EH (cell line): Measurements from ENCODE around the gene IP6K2.
A peak's percentile ranks its signal among the peaks of the same experiment; 100 is the strongest.
"Not testable (repeated sequence)": the region's sequence is repeated elsewhere in the genome, so short reads cannot be mapped to it uniquely, and the experiment has no call there.

Source experiments
- DNase-seq: peaks from one replicate; pipeline ENCODE4 v3.0.0-alpha.2; 2015; ENCODE audit warnings: low read depth

Gene IP6K2

DNA sequence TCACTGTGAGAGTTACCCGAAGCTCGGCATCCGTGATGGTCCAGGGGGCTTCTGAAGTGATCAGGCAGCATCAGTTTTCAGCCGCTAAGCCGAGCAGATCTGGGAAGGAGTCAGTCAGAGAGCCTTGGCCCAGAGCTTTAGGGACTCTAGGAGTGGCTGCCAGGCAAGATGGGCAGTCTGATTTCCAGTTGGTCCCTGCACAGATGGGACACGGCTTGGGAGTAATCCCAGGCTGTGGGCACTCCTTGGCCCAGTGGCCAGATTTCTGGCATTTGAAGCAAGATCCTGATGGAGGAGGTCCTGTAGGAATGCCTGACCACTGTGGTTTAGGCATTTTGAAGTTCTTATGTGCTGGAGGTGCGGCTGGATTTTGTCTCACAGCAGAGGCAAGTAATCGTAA lies 10.5 kb upstream of the IP6K2 start:
- no peak for DNase-seq

DNA sequence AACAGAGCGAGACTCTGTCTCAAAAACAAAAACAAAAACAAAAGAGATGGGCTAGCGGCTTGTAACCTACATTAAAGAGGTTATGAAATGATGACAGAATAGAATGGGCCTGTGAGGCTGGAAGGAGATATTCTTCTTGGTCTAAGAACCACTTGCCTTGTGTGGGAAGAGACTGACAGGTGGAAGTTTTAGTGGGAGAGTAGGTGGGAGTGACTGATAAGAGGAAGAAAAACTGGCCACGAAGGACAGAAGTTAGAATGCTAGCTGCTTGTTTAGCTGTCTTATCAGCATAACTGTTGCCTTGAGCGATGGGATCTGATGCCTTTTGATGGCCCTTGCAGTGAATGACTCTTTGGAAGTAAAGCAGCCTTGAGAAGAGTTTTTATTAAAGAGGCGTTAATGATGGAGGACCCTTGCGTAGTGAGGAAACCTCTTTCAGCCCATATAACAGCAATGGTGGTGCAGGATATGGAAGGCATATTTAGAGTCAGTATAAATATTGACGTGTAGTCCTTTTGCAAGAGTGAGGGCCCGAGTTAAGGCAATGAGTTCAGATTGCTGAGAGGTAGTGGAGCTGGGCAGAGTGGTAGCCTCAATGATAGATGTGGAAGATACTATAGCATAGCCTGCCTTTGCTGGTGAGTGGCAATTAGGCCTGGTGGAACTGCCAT lies 8.3 kb upstream of the IP6K2 start:
- not testable (repeated sequence) for DNase-seq

DNA sequence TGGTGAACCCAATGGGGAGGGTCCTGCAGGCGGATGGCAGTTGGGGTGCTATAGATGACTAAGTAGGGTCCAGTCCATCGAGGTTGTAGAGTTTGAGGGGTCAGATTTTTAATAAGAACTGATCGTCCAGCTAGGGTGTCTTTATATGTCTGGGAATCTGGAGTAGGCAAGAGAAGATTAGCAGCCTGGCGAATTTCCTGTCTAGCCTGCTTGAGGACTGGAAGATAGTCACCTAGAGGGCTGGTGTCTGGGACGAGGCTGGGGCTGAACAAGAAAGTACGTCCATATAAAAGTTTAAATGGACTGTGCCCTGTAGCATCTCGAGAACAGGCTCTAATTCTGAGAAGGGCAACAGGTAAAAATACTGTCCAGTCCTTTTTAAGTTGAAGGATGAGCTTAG lies 6.7 kb upstream of the IP6K2 start:
- DNase-seq = no peak

DNA sequence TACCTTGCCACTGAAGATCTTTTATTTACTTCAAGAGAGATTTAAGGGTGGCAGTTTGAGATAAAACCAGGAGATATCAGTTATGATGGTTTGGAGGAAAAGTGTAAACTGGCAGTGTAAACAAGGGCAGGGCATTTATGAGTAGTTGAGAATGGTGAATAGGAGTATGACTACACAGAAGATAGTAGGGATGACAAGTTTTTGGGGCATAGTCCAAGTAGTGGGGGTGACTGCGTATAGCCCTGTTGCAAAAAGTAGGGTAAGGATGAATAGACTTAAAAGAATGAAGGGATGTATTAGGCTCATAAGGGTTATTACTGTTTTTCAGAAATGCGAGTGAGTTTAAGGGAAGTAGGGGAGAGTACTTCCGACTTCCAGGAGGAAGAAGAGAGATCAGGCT lies 6.3 kb upstream of the IP6K2 start:
- DNase-seq = not testable (repeated sequence)

DNA sequence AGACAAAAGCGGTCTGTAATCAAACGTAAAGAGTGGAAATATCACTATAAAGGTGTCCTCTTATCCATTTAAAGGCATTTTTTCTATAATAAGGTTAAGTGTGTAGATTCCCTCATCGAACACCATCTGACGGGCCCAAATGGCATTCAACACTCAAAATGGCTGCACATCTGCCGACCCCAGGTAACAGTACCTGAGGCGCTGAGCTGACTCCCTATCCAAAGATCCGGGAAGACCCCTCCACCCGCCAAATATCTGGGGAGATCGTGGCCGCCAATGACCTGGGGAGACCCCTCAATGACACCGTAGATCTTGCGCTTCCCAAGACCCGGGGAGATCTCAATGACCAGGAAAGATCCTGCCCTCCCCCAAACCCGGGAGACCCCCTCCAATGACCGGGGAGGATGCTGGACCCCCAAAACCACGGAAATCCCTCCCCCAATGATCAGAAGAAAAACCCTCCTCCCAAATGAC lies 476 bp downstream of the IP6K2 start:
- no peak for DNase-seq

DNA sequence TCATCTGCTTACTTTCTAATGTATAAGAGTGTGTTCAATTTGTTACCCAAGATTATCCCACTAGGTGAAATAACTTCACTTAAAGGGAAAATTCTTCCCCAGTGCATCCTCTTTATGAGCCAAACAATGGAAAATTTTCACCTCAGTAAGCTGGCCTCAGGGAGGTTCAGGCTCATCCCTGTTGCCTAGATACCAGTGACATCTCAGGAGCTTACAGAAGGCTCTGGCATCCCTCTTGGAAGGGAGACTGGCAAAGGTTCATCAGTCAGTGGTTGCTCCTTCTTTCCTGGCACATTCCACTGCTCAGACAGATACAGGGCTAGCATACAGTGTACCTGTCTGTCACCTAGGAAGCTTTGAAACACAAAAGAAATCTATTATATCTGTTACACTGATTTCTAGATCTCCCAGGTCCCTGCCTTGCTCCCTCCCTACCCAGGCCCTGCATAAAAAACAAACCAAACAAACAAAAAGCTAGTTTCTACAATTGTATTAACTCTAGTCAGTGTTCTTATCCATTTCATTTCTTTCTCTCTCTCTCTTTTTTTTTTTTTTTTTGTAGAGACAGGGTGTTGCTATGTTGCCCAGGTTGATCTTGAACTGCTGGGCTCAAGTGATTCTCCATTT lies 1.7 kb downstream of the IP6K2 start:
- peak; percentile 75 for DNase-seq

DNA sequence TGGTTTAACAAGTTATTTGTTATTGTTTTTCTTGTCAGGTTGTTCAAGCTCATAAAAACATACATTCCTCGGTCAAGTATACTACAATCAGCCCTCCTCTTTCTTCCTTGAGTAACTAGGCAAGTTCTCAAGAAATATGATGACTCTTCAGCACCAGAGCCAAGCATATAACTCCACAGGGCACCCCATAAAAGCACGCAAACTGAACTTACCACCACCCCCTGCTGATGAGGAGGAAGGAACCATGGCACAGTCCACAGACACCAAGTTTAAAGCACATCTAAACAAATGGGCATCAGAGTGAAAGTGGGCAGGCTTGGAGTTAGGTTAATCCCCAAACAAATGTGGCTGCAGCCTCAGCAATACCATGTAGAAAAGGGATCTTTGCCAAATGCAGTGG lies 5.3 kb downstream of the IP6K2 start:
- DNase-seq = peak; percentile 19

DNA sequence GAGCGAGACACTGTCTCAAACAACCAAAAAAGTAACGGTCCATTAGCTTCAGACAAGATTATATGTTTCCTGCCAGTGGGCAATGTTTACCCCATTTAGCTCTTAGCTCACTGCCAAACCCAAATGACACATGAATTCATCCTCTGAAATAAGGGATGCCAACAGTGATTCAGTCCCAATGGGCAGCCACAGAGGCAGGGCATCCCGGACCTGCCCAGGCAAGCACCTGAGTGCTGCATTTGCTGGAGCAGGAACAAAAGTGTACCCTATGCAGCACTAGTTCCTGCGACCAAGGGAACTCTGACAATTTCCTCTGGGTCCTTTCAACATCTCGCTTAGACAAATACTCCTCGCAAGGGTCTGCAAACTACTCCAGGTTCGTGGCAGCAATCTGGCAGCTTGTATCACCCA lies 8.0 kb downstream of the IP6K2 start:
- no peak for DNase-seq

DNA sequence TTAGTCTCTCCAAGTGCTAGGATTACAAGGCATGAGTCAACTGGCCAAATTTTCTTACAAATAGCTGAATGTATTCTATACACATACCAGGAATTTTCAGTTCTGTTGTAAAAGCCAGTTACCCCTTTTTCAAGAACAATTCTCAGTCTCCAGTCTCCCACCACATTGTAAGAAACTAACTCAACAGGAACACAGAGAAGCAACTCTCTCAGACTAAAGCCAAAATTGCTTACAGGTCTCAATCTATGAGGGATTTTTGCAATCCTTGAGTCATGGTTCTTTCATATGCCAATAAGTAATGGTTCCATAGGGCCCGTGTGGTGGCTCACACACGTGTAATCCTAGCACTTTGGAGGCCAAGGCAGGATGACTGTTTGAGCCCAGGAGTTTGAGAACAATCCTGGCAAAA lies 8.5 kb downstream of the IP6K2 start:
- peak; percentile 55 for DNase-seq

DNA sequence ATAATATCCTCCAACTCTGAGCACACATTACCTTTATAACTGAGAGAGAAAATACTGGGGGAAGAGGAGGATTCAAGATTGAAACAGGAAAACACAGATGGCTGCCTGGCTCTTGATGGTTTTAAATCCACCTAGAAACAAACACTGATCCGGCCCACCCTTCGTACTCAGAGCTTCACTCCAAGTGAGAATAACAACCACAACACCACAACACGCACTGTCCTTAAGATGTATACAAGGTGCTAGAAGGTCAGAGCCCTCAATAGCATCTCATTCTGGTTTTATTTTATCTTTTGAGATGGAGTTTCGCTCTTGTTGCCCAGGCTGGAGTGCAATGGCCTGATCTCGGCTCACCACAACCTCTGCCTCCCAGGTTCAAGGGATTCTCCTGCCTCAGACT lies 9.9 kb downstream of the IP6K2 start:
- DNase-seq = no peak

DNA sequence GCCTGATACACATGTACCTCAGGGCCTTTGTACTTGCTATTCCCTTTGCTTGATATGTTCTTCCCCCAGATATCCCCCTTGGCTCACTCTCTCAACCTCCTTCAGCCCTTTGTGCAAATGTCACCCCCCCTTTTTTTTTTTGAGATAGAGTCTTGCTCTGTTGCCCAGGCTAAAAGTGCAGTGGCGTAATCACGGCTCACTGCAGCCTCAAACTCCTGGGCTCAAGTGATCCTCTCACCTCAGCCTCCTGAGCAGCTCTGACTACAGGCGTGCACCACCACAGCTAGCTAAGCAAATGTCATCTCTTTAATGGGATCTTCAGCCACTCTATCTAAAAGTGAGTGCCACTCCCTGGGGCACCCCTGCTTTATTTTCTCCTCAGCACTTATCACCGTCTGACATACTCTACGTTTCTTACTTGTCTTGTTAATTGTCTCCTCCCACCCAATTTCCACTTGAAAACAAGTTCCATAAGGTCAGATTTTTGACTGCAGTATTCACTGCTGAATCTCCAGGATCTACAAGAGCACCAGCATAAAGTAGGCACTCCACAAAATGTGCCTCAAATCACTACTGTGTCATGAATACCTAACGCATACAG lies 14.6 kb downstream of the IP6K2 start:
- no peak for DNase-seq

DNA sequence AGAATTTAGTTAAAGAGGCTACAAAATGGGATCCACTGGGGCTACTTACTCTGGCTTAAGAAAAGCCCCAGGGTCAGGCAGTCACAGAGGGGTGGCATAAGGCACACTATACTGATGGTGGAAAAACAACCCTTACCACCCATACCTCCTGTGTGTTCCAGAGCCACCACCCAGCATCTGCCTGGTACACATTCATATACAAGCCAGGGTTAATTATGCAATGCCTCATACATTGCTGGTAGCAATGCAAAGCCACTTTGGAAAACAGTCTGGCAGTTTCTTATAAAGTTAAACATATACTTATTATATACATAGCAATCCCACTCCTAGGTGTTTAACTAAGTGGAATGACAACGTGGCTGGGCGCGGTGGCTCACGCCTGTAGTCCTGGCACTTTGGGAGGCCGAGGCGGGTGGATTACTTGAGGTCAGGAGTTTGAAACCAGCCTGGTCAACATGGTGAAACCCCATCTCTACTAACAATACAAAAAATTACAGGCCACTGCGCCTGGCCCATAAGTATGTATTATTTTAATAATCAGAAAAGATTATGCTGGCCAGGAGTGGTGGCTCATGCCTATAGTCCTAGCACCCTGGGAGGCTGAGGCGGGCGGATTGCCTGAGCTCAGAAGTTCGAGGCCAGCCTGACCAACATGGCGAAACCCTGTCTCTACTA lies 16.2 kb downstream of the IP6K2 start:
- DNase-seq = no peak

DNA sequence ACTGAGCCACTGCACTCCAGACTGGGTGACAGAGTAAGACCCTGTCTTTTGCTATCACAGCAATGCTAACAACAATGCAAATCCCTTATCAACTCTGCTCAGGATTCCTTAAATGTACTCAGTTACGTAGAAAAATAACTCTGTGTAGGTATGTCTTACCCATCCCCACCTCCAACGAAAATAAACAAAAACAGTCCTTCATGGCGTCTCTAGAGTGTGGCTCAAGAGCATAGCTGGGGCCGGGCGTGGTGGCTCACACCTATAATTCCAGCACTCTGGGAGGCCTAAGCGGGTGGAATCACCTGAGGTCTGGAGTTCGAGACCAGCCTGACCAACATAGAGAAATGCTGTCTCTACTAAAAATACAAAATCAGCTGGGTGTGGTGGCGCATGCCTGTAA lies 18.1 kb downstream of the IP6K2 start:
- DNase-seq = no peak

DNA sequence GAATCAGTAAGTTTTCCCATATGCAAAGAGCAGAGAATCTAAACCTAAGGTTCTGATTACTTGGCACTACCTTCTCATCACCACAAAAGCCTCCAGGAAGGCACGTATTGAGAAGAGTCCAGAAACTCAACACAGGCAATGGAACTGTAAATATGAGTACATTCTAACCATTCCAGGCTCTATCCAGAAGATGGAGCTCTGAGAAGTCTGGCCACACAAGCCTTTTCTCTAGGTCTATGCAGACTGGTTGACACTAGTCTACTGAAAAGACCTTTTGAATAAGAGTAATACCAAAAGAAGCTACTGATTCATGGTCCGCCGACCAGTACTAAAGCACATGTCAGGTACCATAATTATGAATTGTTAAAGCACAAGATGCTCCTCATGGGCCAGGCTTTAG lies 19.1 kb downstream of the IP6K2 start:
- no peak for DNase-seq

DNA sequence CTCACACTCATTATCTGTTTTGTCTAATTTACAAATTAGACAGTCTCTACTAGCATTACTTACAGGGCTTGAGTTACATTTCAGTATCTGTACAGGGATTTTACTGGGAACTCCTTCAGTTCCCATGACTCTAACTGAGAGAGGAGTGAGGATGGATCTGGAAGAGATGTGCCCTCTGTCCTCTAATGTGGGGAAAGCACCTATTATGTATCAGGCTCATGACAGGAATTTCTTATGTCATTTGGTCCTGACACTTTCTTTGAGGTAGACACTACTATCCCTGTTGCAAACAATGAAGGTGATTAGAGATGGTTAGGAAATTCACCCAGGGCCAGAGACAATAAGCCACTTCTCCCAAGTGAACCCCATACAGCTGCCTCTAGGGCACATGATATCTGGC lies 20.4 kb downstream of the IP6K2 start:
- DNase-seq = no peak

DNA sequence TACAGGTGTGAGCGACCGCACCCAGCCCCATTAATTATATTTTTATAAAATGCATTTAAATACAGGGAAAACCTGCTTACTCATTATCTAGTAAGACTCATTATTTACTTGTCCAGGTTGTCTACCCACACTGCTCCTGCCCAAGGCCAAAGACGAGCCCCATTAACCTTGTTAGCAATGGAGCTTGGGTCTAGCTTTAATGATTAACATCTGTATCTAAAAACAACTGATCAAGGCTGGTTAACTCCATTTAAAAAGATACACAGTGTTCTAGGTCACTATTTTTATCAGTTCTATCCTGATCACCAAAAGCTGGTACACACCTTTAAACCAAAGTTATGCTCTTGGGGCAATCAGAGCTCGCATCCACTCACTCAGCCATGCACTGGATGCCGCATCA lies 20.9 kb downstream of the IP6K2 start:
- DNase-seq = no peak

DNA sequence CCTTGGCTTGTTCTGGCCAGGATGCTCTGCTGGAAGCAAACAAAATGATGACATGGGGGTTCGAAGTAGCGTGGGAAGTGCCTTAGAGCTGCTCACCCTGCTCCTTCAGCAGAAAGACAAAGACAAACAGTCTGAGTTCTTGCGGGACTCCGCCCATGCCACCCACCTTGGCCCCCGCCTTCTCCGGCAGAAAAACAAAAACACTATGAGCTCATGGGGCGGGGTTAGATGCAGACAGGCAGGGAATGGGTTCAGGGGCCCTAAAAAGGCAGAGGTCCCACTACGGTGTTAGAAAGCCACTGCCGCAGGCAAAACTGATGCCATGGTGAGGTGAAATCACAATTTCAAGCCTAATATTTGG lies 21.6 kb downstream of the IP6K2 start:
- DNase-seq = peak; percentile 71

DNA sequence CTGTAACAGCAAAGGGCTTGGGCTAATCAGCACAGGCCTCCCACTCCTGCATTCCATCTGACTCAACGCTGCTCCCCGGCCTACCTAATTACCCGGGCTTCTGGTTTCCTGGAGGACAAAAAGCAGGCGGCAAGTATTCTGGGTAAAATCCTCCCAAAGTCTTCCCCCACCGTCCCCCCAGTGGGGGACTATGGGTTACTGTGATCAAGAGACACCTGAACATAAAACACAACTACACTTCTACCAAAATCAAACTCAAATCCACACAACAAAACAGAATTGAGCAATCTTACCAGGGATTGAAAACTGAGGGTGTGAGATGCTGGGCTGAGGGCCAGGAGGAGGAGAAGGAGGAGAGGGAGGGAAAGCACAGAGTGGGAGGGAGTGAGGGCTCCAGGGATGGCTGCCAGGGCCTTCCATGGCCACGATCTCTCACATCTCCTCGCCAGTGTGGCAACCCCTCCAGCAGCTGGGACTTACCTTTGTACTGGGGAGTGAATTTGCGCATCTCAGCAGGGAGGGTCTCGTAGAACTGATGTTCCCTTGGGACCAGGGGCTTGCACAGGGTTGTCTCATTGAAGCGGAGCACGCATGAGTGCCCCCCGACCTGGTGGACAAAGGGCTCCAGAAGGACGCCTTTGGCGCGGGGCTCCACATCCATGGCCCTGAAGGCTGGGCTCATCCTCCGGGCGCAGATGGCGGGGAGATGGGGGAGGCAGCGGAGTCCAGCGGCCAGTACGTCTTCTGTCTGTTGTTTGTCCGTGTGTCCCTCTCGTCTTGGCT lies 22.2 kb downstream of the IP6K2 start:
- peak; percentile 89 for DNase-seq

DNA sequence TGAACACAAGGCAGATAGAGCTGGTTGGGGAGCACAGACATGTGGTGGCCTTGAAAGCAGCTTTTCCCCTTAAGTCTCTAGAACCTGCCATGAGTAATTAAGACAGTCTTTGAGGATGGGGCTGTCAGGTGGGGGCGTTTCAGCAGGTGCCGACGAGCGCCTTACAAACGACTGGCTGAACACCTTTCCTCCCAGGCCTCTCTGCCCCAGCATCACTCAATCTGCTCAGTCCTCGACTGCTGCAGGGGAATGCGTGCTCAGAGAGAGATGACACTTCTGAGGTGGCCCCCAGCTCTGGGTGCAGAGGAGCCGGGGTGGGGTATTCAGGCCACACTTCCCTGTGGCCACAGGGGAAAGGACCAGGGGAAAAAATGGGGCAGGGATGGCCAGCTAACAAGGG lies 23.2 kb downstream of the IP6K2 start:
- no peak for DNase-seq

DNA sequence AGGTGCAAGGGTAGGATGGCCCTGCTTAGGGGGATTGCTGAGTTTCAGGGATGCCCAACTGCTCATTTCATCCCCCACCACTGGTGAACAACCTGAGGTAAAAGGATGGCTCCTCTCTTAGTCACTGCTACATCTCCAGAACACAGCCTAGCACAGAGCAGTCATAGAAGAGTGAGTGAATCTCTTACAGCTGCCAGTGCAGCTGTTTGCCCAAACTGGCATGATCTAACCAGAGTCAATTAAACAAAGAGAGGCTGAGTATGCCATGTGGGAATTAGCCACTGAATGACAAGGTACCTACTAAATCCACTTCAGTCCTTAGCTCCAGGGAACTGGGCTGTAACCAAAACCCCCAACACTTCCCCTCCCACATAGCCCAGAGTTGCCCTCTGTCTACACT lies 24.5 kb downstream of the IP6K2 start:
- DNase-seq = no peak

DNA sequence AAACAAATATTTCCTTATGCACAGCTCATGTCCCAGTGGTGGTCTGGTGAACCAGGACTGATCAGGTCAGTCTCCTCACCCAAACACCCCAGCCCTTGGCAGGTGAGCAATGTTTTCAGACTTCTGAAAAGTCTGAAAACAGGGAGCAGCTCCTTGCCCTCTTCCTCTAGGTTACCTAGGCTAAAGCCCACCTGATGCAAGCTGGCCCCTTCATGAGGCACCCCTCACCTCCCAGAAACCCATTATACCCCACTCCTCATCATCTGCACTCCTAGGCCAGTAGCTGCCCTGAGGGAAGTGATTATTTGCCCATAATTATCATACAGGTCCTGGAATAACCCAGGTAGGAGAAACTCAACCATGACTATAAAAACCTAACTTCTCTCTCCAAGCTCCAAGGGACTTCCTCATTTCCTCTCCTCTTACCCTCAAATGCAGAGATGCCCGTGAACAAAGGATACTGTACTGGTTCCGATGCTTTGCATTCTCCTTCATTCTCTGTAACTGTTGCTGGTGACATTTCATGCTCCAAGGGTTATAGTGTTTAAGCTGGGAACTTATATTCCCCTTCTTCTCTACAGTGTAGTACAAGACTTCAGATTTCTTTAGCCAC lies 26.1 kb downstream of the IP6K2 start:
- no peak for DNase-seq

DNA sequence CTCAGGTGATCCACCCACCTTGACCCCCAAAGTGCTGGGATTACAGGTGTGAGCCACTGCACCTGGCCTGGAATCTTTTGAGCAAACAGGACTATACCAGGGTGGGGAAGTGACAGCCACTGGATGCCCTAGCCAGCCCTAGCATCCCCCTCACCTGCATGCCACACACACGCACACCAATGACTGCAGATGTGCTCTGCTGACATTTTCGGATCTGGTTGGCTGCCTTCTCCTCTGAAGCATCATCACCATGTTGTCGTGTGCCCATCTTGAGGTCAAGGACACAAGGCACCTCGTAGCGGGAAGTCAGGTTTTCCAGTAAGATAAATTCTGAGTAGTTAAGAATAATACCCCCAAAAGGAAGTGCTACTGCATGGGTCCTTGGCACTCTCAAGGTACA lies 27.6 kb downstream of the IP6K2 start:
- DNase-seq = no peak
